ENCODE data around the gene TPM1. TPM values are rescaled to one million over a fixed set of nuclear protein-coding genes. Genes with fewer than 3 reads are reported as not detected.

Gene TPM1
- 199 and 211 TPM in 2 replicates for total RNA-seq (2014; rRNA removed; shearing (Covaris generic))

DNA sequence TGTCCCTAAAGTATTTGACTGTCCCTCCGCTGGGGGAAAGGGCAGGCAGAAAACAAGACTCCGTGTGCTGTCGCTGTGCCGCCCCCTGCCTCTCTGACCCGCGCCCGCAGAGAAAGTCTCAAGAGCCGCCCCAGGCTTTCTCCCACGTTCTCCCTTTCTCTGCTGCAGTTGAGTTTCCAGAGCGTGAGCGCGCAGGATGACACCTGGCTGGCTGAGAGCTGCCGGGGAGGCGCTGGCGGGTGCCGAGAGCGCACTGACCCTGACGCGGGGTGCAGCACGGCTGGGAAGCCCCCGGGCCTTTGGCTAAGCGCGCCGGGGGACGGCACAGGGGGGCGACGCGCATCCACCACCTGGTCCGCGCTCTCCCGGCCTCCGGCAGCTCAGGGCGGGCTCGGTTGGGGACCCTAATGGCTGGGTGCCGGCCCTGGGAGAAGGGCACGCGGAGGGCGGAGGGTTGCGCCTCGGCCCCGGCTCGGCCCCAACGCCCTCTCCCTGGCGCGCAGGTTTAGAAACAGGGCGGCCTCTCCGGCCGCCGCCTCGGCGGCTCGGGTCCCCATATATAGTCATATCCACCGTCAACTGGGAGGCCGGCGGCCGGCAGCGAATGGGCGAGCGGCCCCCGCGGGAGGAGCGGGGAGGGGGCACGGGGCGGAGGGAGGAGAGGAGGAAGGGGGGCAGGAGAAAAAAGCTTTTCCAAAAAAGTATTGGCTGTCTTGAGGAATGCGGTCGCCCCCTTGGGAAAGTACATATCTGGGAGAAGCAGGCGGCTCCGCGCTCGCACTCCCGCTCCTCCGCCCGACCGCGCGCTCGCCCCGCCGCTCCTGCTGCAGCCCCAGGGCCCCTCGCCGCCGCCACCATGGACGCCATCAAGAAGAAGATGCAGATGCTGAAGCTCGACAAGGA lies at the start of gene TPM1:
Gene TPM1 (plus strand): TSS at position 774 of the 903 bp plus-strand sequence. CDS start 83 bp downstream, at position 857.

Other genes with a start within 250 kb of the TPM1 start
- 6.1 and 14.1 TPM in 2 replicates for gene LACTB, start 79.1 kb downstream of the TPM1 start, total RNA-seq (2014; rRNA removed; shearing (Covaris generic))
- gene RPS27L, start 114.7 kb downstream of the TPM1 start, total RNA-seq (2014; rRNA removed; shearing (Covaris generic)), result 118 and 154 TPM in 2 replicates
- gene RAB8B, start 146.9 kb downstream of the TPM1 start, total RNA-seq (2014; rRNA removed; shearing (Covaris generic)), result 9.6 and 17.6 TPM in 2 replicates
- 1.6 and 1.8 TPM in 2 replicates for gene APH1B, start 234.9 kb downstream of the TPM1 start, total RNA-seq (2014; rRNA removed; shearing (Covaris generic))